Glutamatergic neuron (in vitro differentiated cells): Measurements from ENCODE around the gene COX4I1. TPM values are rescaled to one million over a fixed set of nuclear protein-coding genes. Genes with fewer than 3 reads are reported as not detected.

ENCODE experiments used
- DNase-seq: peaks from one replicate; pipeline ENCODE4 v3.0.0; 2022
- H3K27ac Mint-ChIP-seq: one replicate; pipeline ENCODE4 v1.8.0; 2020; ENCODE audit warnings: mild to moderate bottlenecking, mixed read lengths, inconsistent platforms; ENCODE audit not compliant: unreplicated experiment
- H3K27me3 Mint-ChIP-seq: one replicate; pipeline ENCODE4 v1.8.0; 2020; ENCODE audit warnings: mild to moderate bottlenecking, moderate library complexity, mixed read lengths, inconsistent platforms; ENCODE audit not compliant: unreplicated experiment
- H3K36me3 Mint-ChIP-seq: one replicate; pipeline ENCODE4 v1.8.0; 2020; ENCODE audit warnings: mild to moderate bottlenecking, mixed read lengths, inconsistent platforms; ENCODE audit not compliant: unreplicated experiment
- H3K4me1 Mint-ChIP-seq: one replicate; pipeline ENCODE4 v1.8.0; 2020; ENCODE audit warnings: mild to moderate bottlenecking, low read depth, mixed read lengths, inconsistent platforms; ENCODE audit not compliant: unreplicated experiment
- H3K4me3 Mint-ChIP-seq: one replicate; pipeline ENCODE4 v1.8.0; 2020; ENCODE audit warnings: mild to moderate bottlenecking, mixed read lengths, inconsistent platforms; ENCODE audit not compliant: unreplicated experiment
- H3K9me3 Mint-ChIP-seq: one replicate; pipeline ENCODE4 v1.8.0; 2020; ENCODE audit warnings: mild to moderate bottlenecking, moderate library complexity, mixed read lengths, inconsistent platforms; ENCODE audit not compliant: unreplicated experiment
- total RNA-seq: library from RNA; stranded (reverse); fragmentation: NEBNext Ultra II Directional; extraction: Animal tissue kit (Norgen Biotek cat#: 25700); gene quantifications from one replicate; pipeline ENCODE4 v1.2.1, GENCODE V29; 2021; ENCODE audit not compliant: unreplicated experiment
- TF ChIP-seq, protein P1 (sequence below): fragments of 200-600 bp; sonication (generic); IDR thresholded peaks from one replicate; pipeline ENCODE4 v1.5.0; 2021; ENCODE audit not compliant: partially characterized antibody, unreplicated experiment

The COX4I1 gene
- total RNA-seq, 1 donor from 2014 or later: 544 TPM

- Mint-ChIP-seq H3K27me3 (peaks cover 2% of the 10 kb centered on the region), H3K9me3 (peaks cover 2% of the 10 kb centered on the region), H3K4me1 (peaks cover 2% of the 10 kb centered on the region), H3K4me3 (no peak overlapping the region), H3K27ac (no peak overlapping the region), H3K36me3 (no peaks in the 10 kb centered on the region)
- TF ChIP-seq, protein P1, sequence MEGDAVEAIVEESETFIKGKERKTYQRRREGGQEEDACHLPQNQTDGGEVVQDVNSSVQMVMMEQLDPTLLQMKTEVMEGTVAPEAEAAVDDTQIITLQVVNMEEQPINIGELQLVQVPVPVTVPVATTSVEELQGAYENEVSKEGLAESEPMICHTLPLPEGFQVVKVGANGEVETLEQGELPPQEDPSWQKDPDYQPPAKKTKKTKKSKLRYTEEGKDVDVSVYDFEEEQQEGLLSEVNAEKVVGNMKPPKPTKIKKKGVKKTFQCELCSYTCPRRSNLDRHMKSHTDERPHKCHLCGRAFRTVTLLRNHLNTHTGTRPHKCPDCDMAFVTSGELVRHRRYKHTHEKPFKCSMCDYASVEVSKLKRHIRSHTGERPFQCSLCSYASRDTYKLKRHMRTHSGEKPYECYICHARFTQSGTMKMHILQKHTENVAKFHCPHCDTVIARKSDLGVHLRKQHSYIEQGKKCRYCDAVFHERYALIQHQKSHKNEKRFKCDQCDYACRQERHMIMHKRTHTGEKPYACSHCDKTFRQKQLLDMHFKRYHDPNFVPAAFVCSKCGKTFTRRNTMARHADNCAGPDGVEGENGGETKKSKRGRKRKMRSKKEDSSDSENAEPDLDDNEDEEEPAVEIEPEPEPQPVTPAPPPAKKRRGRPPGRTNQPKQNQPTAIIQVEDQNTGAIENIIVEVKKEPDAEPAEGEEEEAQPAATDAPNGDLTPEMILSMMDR: no peak
- DNase-seq: no peak
Observed at GRCh38 chr16:85849388-85849787, 49.9 kb downstream of the COX4I1 start.

- Mint-ChIP-seq H3K27me3 (peaks cover 2% of the 10 kb centered on the region), H3K4me1 (peaks cover 2% of the 10 kb centered on the region), H3K27ac (no peak overlapping the region), H3K4me3 (no peak overlapping the region), H3K36me3 (no peaks in the 10 kb centered on the region), H3K9me3 (peaks cover 2% of the 10 kb centered on the region)
- no peak for DNase-seq
- TF ChIP-seq, protein P1: no peak
Observed at GRCh38 chr16:85850344-85850880, 50.9 kb downstream of the COX4I1 start.

- Mint-ChIP-seq H3K4me3 (no peak overlapping the region), H3K27me3 (peaks cover 6% of the 10 kb centered on the region), H3K9me3 (peaks cover 2% of the 10 kb centered on the region), H3K4me1 (peaks cover 2% of the 10 kb centered on the region), H3K36me3 (no peaks in the 10 kb centered on the region), H3K27ac (no peak overlapping the region)
- TF ChIP-seq, protein P1: no peak
- DNase-seq: no peak
Observed at GRCh38 chr16:85851034-85851785, 51.7 kb downstream of the COX4I1 start.

DNA sequence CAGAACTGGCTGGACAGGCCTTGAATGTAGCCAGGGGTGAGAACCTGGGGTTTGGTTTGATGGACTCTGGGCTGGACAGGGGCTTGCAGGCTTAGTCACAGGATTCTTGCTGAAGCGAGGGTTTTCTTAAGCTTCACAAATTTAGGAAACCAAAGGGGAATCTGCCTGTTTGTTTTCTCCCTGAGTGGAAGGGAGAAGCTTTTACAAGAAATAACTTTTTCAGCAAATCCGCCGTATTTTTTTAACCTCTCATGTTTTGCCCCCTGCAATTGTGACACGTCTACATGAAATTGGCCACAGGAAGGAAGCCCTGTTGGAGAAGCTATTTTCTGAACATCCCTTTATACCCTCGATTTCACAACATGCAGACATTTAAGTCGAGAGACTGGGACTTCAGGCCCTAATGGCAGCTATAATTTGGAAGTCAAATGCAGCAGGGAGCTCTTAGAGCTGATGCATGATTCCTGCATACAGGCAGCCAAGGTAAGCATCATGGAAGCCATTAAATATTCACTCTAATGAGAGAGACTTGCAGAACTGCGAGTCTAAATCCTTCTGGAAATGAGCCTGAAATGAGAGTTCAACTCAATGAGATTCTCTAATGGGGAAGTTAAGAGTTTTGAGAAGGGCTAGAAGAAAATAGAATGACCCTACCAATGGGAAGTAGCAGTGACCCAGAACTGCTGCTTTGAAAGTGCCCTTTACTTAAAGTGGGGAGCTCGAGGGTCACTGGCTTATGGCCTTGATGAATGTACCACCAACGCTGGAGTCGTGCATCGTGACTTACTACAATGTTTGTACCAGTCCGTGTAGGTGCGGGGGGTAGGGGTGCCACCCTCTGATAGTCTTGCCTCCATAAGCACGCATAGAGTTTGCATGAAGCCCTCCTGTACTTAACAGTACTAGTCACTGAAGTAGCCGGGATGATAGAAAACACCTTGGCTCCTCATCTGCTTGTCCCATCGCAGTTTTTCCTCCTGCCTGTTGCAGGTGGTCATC lies 54.4 kb downstream of the COX4I1 start:
- TF ChIP-seq, protein P1: no peak
- Mint-ChIP-seq H3K27ac (no peak overlapping the region), H3K9me3 (no peaks in the 10 kb centered on the region), H3K4me3 (no peak overlapping the region), H3K4me1 (peaks cover 2% of the 10 kb centered on the region), H3K36me3 (no peaks in the 10 kb centered on the region), H3K27me3 (peaks cover 6% of the 10 kb centered on the region)
- no peak for DNase-seq
